ENCODE results near the gene C16orf92. TPM values are rescaled to one million over a fixed set of nuclear protein-coding genes. Genes with fewer than 3 reads are reported as not detected.

Gene C16orf92
- total RNA-seq, 1 donor from 2014 or later = not detected

DNA sequence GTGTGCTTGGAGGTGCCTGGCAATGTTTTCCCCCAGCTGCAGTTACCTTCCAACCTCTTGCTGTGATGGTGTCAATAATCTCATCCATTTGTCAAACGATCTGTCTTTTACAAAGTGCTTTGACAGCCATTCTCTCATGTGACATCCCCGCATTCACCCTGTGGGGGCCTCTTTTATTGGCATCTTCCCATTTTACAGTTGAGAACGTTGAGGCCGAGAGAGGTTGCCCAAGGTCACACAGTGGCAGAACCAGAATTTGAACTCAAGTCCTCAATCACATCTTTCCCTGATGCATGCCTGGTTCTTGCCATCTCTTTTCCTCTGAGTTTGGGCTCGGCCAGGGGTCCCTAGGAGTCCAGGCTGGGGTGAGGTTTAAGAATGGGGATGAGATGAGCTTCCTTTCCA is 47.9 kb upstream of the C16orf92 start:
- H3K9ac ChIP-seq = no peak overlapping the region
- no peak overlapping the region for H3K27ac ChIP-seq
- no peak overlapping the region for H3K27ac Mint-ChIP-seq
- peaks cover 12% of the 10 kb centered on the region for H3K27me3 Mint-ChIP-seq (ENCODE audit: insufficient read depth, low read depth)
- H3K79me2 ChIP-seq (ENCODE audit: low read depth) = peaks cover 42% of the 10 kb centered on the region
- no peak for TF ChIP-seq EZH2 (IDR thresholded peaks at IDR 0.05)
- TF ChIP-seq, protein P1, sequence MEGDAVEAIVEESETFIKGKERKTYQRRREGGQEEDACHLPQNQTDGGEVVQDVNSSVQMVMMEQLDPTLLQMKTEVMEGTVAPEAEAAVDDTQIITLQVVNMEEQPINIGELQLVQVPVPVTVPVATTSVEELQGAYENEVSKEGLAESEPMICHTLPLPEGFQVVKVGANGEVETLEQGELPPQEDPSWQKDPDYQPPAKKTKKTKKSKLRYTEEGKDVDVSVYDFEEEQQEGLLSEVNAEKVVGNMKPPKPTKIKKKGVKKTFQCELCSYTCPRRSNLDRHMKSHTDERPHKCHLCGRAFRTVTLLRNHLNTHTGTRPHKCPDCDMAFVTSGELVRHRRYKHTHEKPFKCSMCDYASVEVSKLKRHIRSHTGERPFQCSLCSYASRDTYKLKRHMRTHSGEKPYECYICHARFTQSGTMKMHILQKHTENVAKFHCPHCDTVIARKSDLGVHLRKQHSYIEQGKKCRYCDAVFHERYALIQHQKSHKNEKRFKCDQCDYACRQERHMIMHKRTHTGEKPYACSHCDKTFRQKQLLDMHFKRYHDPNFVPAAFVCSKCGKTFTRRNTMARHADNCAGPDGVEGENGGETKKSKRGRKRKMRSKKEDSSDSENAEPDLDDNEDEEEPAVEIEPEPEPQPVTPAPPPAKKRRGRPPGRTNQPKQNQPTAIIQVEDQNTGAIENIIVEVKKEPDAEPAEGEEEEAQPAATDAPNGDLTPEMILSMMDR (IDR thresholded peaks at IDR 0.05) = no peak
- no peak for TF ChIP-seq EZH2phosphoT487 (IDR thresholded peaks at IDR 0.05)
- H3K4me2 ChIP-seq = peak overlapping the region; percentile 92
- H3K36me3 Mint-ChIP-seq = peaks cover 33% of the 10 kb centered on the region
- H4K20me1 ChIP-seq (ENCODE audit: low read depth) = peaks cover 43% of the 10 kb centered on the region
- peaks cover 24% of the 10 kb centered on the region for H3F3A ChIP-seq (ENCODE audit: low read depth)
- no peak for DNase-seq (ENCODE audit: low spot score)
- peaks cover 5% of the 10 kb centered on the region for H3K9me3 Mint-ChIP-seq
- peaks cover 23% of the 10 kb centered on the region for H3K4me1 ChIP-seq
- peaks cover 6% of the 10 kb centered on the region for H3K9me3 ChIP-seq (ENCODE audit: low read depth)
- H3K4me3 Mint-ChIP-seq = peak overlapping the region; percentile 86
- H3K27me3 ChIP-seq = peaks cover 9% of the 10 kb centered on the region
- peaks cover 4% of the 10 kb centered on the region for H3K36me3 ChIP-seq
- H3K4me3 ChIP-seq = peak overlapping the region; percentile 91
- H3K4me1 Mint-ChIP-seq = peaks cover 35% of the 10 kb centered on the region
- no peak overlapping the region for H2AFZ ChIP-seq (replicated peaks)

DNA sequence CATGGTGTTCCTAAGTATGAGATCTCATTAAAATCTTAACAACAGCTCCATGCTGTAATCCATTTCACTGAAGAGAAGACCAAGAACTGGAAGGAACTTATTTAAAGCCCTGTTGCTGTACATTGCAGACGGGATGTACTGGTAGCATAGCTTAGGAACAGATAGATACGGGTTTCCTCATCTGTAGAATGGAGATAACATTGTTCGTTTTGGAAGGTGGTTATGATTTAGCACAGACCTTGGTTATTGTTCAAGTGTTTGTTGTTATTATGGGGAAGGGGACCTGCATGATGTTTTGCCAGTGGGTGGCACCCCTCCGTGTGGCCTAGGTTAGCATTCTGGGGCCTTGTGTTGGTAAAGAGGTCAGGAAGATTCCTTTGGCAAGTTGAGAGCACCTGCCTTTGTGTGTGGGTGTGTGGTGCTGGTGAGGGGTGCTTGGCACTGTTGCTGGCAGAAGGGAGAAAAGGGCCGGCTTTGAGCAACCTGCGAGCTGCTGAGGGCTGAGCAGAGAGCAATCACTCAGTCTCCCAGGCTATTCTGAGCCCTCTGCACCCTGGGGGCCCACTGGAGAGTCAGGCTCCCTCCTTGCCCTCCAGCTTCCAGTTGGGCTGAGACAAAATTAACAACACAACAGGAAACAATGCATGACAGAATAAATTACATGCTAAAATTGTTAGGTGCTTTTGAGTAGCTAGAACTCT is 47.0 kb upstream of the C16orf92 start:
- no peak for DNase-seq (ENCODE audit: low spot score)
- H3K36me3 Mint-ChIP-seq = peaks cover 34% of the 10 kb centered on the region
- H3K9ac ChIP-seq = peak overlapping the region; percentile 25
- peaks cover 4% of the 10 kb centered on the region for H3K36me3 ChIP-seq
- peaks cover 24% of the 10 kb centered on the region for H3F3A ChIP-seq (ENCODE audit: low read depth)
- peak overlapping the region; percentile 86 for H3K4me3 Mint-ChIP-seq
- H3K27me3 ChIP-seq = peaks cover 9% of the 10 kb centered on the region
- peaks cover 6% of the 10 kb centered on the region for H3K9me3 ChIP-seq (ENCODE audit: low read depth)
- H3K4me1 Mint-ChIP-seq = peaks cover 35% of the 10 kb centered on the region
- H3K79me2 ChIP-seq (ENCODE audit: low read depth) = peaks cover 42% of the 10 kb centered on the region
- H4K20me1 ChIP-seq (ENCODE audit: low read depth) = peaks cover 43% of the 10 kb centered on the region
- H3K27ac Mint-ChIP-seq = no peak overlapping the region
- H3K4me2 ChIP-seq = peak overlapping the region; percentile 92
- H3K4me1 ChIP-seq = peaks cover 23% of the 10 kb centered on the region
- no peak overlapping the region for H2AFZ ChIP-seq (replicated peaks)
- H3K9me3 Mint-ChIP-seq = peaks cover 5% of the 10 kb centered on the region
- no peak overlapping the region for H3K27ac ChIP-seq
- no peak for TF ChIP-seq EZH2 (IDR thresholded peaks at IDR 0.05)
- no peak for TF ChIP-seq EZH2phosphoT487 (IDR thresholded peaks at IDR 0.05)
- H3K4me3 ChIP-seq = peak overlapping the region; percentile 91
- peaks cover 9% of the 10 kb centered on the region for H3K27me3 Mint-ChIP-seq (ENCODE audit: insufficient read depth, low read depth)

- H3K9ac ChIP-seq = no peak overlapping the region
- peak overlapping the region; percentile 19 for H3K27ac Mint-ChIP-seq
- peaks cover 19% of the 10 kb centered on the region for H3F3A ChIP-seq (ENCODE audit: low read depth)
- peak overlapping the region; percentile 86 for H3K4me3 Mint-ChIP-seq
- H2AFZ ChIP-seq (replicated peaks) = no peak overlapping the region
- H3K79me2 ChIP-seq (ENCODE audit: low read depth) = peaks cover 42% of the 10 kb centered on the region
- H3K4me1 Mint-ChIP-seq = peaks cover 35% of the 10 kb centered on the region
- TF ChIP-seq EZH2phosphoT487 (IDR thresholded peaks at IDR 0.05) = no peak
- no peak for TF ChIP-seq EZH2 (IDR thresholded peaks at IDR 0.05)
- TF ChIP-seq, protein P1 (IDR thresholded peaks at IDR 0.05) = no peak
- peaks cover 5% of the 10 kb centered on the region for H3K9me3 Mint-ChIP-seq
- peaks cover 6% of the 10 kb centered on the region for H3K9me3 ChIP-seq (ENCODE audit: low read depth)
- DNase-seq (ENCODE audit: low spot score) = no peak
- H3K36me3 Mint-ChIP-seq = peaks cover 31% of the 10 kb centered on the region
- H3K27ac ChIP-seq = no peak overlapping the region
- H3K36me3 ChIP-seq = peaks cover 4% of the 10 kb centered on the region
- H3K27me3 ChIP-seq = peaks cover 6% of the 10 kb centered on the region
- H3K27me3 Mint-ChIP-seq (ENCODE audit: insufficient read depth, low read depth) = peaks cover 7% of the 10 kb centered on the region
- H3K4me1 ChIP-seq = peaks cover 23% of the 10 kb centered on the region
- H4K20me1 ChIP-seq (ENCODE audit: low read depth) = peaks cover 43% of the 10 kb centered on the region
- H3K4me3 ChIP-seq = no peak overlapping the region
- H3K4me2 ChIP-seq = peak overlapping the region; percentile 92
These were observed 45.8 kb upstream of the C16orf92 start for GRCh38 chr16:29977063-29977825.

Data from neural progenitor cell (in vitro differentiated cells).